Embryonic facial prominence (tissue), 1 donor: ENCODE results near the gene SPOCD1.

Experiments used
- DNase-seq: peaks from one replicate; pipeline ENCODE4 v3.0.0-alpha.2; 2016; ENCODE audit errors: extremely low spot score

SPOCD1 gene

GRCh38 chr1:31755850-31756492, 59.9 kb downstream of the SPOCD1 start:
- no peak for DNase-seq

DNA sequence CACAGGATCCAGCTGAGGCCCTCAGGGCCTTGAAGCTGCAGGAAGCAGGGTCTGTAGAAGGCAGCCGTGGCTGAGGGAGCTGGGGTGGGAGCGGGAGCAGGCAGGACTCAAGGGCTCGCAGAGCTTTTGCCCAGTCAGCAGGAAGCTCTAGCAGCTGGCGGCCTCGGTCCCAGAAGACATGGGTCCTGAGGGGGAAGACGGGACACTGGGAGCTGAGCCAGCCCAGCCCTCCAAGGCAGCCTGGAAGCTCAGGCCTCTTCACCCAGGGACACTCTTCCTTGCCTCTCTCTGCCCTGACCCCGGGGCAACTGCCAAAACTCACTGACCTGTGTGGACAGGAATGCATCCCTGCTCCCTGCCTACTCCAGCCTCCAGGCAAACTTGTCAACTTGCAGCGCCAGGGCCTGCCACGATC, 60.6 kb downstream of the SPOCD1 start:
- no peak for DNase-seq

DNA sequence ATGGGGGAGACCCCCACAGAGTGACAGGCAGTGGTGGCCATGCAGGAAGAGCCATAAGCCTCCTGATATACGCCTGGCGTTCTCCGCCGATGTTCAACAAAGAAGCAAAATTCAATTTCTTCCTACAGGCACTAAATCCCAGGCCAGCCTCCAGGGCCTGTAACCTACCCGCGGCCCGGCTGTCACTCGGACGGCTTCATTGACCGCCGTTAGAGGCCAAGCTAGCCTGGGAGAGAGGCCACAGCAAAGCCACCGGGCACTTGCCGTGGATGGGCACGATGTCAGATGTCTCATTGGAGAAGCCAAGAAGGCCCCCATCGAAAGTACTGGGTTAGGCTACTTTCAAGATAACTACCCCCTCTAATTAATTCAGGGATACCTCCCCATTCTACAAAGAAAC, 61.4 kb downstream of the SPOCD1 start:
- DNase-seq, result no peak

DNA sequence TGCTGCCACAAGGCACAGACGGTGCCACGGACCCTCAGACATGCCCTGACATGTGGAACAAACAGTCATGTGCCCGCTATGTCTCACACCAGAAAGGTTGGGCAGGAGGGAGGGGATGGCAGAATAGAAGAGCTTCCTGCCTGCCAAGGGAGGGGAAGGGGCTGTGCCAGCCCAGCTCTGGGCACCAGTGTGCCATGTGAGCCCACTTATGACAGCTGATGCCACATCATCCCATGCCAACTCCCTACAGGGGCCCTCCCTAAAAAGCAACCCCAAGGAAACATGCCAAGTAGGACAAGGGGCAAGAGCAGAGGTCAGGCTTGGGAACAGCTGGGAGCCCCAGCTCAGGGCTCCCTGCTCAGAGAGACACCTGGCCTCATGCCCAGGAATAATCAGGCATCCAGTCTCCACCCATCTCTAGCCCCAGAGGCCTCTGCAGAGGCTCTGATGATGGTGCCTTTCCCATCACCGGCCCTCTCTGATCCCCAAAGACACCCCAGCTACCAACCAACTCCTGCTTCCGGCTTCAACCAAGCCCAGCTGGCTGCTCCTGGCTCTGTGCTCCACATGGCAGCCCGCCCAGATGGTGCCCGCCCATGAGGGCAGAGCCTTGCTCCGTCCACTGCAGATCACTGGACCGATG, 62.0 kb downstream of the SPOCD1 start:
- DNase-seq, result no peak

DNA sequence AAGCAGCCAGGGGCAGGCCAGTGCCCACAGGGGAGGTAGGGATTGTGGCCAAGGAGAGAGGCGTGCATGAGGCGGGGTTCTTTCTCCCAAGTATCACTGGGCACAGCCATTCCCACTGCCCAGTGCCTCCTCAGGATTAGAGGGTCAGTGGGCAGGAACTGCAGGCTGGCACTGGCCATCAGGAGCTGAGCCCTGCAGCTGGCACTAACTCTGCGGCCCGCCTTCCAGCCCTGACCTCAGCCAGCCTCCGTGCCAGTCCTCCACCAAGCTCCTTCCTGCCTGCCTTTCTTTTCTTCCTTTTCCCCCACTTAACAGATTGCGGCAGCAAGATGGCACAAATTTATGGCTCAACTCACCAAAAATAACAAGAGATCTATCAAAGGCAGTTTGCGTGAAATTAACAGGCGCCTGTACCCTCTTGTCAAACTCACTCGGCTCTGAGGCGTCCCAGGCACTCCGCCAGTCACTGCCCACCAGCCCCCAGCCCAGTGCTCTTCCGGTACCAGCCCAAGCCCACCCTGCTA, 62.8 kb downstream of the SPOCD1 start:
- no peak for DNase-seq

- DNase-seq, result no peak
These were observed 63.6 kb downstream of the SPOCD1 start for GRCh38 chr1:31752258-31752657.

- DNase-seq, result no peak
These were observed 64.0 kb downstream of the SPOCD1 start for GRCh38 chr1:31751822-31752241.

- DNase-seq, result no peak
These were observed 64.8 kb downstream of the SPOCD1 start for GRCh38 chr1:31750858-31751510.

DNA sequence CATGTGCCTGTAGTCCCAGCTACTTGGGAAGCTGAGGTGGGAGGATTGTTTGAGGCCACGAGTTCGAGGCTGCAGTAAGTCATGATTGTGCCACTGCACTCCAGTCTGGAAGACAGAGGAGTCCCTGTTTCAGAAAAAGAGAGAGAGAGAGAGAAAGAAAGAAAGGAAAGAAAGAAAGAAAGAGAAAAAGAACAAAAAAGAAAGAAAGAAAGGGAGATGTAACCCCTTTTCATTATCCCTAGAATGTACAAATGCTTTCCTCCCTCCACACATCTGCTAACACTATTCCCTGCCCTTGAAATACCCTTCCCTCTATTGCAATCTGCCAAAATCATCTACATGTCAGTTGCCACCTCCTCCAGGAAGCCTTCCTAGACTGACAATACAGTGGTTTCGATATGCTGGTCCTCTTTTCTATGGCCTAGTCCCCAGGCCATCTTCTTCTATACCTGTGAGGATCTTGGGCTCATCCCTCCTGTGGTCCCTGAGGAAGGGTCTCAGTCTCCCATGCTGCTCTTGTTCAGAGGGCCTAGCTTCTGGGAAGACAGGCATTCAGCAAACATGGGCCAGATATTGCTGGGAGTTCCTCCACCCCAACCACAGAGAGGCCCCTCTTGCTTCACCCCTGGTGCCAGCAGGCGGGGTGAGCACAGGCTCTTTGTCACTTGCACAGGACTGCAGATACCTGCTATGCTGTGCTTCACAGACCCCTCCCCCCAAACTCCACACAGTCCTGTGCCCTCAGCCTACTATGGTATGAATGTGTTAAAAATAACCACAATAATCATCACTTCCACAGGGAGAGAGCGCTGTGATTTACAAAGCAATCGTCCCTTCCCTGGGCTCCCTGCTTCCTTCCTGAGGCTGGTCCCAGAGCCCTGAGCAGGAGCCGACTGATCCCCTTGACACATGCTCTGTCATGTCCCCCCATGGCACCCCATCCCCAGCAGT, 65.8 kb downstream of the SPOCD1 start:
- DNase-seq, result no peak

DNA sequence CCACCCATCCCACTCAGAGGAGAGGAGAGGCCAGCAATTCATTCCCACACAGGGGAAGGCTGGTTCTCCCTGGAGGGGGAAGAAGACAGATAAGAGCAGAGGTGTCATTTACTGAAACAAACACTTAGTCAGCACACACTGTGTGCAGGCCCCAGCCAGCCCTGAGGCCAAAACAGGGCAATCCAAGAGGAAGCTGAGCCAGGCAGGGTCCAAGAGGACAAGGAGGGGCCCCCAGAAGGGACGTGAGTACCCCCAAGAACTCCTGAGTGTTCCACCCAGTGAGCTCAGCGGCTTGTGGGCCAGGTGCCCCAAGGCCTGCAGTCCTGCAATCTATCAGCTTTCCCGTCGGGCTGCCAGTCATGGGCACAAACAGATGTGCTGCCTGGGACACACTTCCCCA, 67.5 kb downstream of the SPOCD1 start:
- DNase-seq, result no peak

DNA sequence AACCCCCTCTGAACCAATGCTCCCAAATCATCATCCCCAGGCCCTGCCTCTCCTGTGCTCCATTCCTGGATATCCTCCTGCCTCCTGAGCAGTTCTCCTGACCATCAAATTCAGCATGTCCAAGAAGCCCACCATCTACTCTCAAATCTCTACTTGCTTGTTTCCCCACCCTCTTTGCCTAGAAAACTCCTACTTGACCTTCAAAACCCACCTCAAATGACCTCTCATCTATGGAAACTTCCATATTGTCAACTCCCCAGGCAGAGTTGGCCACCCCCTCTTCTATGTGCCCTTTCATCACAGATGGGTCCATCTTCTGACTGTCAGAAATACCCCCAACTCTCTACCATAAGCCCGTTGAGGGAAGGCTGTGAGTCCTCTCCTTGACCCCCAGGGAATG, 68.5 kb downstream of the SPOCD1 start:
- no peak for DNase-seq

DNA sequence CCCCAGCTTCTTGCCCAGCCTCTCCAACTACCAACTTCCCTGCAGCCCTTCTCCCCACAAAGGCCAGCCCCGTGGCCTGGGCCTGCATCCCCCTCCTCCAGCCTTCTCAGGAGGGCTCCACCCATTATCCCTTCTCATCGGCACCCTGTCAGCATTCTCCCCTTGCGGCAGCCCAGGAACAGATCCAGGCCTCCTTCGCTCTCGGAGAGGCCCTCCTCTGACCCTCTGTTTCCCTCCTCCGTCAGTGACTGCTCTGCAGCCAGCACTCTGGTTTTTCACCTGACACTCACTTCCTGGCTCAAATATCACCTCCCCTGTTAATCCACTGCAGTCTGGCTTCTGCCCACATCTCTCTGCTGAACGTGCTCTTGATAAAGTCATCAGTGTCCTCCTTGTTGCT, 69.1 kb downstream of the SPOCD1 start:
- DNase-seq, result no peak

DNA sequence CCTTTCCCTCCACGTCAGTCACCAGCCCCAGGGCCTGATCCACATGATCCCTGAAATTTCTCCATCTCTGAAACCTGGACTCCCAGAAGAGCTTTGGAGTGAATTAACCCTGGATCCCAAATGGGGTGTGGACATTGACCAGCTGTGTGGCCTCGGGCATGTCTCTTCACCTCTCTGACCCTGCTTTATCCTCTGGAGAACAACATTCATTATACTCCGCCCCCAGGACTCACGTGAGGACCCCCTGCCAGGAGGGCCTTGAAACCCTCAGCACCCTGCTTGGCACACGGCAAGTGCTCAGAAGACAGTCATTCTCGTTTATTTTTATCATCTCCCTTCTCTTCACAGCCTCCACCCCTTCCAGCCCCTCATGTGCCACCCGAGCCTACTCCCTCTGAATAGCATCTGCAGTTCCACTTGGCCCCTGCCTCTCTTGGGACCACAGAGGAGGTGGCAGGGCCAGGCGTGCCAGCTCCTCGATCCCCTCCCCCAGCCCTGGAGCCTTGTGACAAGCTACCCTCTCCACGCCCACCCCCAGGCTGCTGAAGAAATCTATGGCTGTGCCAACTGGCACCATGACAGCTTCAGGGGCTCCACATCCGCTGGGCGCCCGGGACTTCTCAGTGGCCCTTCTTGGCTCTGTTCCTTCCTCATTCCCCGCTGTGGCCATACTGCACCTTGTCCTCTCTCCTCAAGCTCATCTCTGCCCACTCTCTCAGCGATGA, 69.7 kb downstream of the SPOCD1 start:
- DNase-seq, result no peak

GRCh38 chr1:31745096-31745945, 70.5 kb downstream of the SPOCD1 start:
- DNase-seq, result no peak

DNA sequence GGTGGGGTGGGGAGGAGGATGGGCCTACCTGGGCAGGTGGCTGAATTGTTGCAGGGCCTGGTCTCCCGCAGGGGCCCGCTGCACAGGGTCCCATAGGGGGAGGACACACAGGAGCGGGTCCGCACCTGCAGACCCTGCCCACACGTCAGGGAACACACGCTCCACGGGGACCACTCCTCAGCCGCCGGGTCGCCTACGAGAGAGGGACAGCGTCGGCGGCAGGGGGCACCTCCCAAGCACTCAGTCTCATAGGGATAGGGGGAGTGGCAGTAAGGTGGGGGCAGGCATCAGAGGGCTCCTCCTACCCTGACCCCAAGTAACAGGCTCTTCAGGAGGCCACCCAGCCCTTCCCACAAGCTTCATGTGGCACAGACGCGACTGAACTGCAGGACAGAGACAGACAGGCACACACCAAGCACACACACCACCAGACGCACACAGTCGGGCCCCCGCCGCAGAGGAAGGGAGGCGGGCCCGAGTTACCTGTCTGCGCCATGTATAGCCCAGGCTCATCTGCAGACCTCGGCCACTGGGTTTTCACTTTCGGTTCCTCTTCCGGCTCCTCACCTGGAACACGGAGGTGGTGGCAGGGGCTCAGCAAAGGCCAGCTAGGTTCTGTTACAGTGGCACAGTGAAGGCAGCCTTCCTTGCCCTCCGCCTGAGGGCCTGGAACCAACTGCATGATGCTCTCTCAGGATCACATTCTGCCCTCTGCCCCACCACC, 71.5 kb downstream of the SPOCD1 start:
- no peak for DNase-seq

DNA sequence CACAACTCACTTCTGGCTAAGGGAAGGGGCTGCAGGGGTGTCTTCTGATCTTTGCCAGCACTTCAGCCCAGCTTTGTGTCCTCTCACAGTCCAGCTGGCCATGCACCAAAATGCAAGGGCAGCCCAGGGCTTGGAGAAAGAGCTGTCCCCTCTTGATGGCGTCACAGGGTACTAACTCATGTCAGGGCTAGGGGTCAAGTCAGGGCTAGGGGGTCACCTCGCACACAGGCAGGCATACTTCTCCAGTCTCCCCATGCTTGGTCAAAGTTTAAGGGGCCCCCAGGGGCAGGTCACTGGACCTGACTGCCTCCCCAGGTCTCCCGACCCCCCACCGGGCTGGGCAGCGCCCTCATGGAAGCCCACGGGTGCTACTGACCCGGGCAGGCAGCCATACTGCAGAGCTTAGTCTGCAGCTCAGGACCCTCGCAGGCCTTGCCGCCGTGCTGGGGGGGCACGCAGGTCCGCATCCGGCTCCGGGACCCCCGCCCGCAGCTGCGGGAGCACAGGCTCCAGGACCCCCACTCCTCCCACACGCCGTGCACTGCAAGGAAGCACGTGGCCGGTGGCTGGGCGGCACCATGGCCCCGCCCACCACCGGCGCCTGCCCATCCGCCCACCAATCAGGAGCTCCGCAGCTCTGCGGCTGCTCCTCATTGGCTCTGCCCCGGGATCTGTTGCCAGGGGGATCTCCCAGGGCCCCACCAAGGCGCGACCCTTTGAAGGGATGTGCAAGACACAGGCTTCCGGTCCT, 73.2 kb downstream of the SPOCD1 start:
- no peak for DNase-seq
